ENCODE measurements around the gene MFF. TPM values are rescaled to one million over a fixed set of nuclear protein-coding genes. Genes with fewer than 3 reads are reported as not detected.

The MFF gene
- total RNA-seq, 1 donor, result 96.9 TPM

GRCh38 chr2:227390468-227391256 is 65.6 kb downstream of the MFF start:
- H3K4me3 ChIP-seq (ENCODE audit: low read depth, low read length), result no peak overlapping the region
- TF ChIP-seq, protein P1, sequence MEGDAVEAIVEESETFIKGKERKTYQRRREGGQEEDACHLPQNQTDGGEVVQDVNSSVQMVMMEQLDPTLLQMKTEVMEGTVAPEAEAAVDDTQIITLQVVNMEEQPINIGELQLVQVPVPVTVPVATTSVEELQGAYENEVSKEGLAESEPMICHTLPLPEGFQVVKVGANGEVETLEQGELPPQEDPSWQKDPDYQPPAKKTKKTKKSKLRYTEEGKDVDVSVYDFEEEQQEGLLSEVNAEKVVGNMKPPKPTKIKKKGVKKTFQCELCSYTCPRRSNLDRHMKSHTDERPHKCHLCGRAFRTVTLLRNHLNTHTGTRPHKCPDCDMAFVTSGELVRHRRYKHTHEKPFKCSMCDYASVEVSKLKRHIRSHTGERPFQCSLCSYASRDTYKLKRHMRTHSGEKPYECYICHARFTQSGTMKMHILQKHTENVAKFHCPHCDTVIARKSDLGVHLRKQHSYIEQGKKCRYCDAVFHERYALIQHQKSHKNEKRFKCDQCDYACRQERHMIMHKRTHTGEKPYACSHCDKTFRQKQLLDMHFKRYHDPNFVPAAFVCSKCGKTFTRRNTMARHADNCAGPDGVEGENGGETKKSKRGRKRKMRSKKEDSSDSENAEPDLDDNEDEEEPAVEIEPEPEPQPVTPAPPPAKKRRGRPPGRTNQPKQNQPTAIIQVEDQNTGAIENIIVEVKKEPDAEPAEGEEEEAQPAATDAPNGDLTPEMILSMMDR (IDR thresholded peaks at IDR 0.05; ENCODE audit: insufficient read depth, low read length), result no peak
- DNase-seq (ENCODE audit: low read depth), result no peak

- DNase-seq (ENCODE audit: low read depth), result no peak
- TF ChIP-seq, protein P1 (IDR thresholded peaks at IDR 0.05; ENCODE audit: insufficient read depth, low read length), result no peak
Observed at GRCh38 chr2:227394401-227394800, 69.3 kb downstream of the MFF start.

GRCh38 chr2:227395556-227395955 is 70.5 kb downstream of the MFF start:
- H3K4me3 ChIP-seq (ENCODE audit: low read depth, low read length), result no peak overlapping the region
- DNase-seq (ENCODE audit: low read depth), result no peak
- TF ChIP-seq, protein P1 (IDR thresholded peaks at IDR 0.05; ENCODE audit: insufficient read depth, low read length), result no peak

More at GRCh38 chr2:227394401-227394800, 69.3 kb downstream of the MFF start:
- no peak overlapping the region for H3K4me3 ChIP-seq (ENCODE audit: low read depth, low read length)

DNA sequence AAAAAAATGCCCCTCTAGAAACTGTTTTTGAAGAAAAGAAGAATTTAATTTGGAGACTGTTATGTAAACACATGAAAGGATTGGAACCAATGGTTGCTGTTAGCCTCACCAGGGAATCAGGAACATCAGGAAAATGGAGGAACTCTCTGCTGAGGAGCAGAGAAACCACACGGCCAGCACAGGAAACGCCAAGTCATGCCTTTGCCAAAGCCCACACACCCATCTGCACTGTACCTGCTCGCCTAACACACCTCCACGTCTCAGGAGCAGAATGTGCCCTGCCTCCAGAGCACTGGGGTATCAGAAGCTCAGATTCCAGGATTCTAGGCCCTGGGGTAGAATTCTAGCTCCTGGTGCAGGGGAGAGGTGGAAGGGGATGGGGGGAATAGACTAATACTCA is 72.5 kb downstream of the MFF start:
- H3K4me3 ChIP-seq (ENCODE audit: low read depth, low read length), result no peak overlapping the region
- TF ChIP-seq, protein P1 (IDR thresholded peaks at IDR 0.05; ENCODE audit: insufficient read depth, low read length), result no peak
- no peak for DNase-seq (ENCODE audit: low read depth)

DNA sequence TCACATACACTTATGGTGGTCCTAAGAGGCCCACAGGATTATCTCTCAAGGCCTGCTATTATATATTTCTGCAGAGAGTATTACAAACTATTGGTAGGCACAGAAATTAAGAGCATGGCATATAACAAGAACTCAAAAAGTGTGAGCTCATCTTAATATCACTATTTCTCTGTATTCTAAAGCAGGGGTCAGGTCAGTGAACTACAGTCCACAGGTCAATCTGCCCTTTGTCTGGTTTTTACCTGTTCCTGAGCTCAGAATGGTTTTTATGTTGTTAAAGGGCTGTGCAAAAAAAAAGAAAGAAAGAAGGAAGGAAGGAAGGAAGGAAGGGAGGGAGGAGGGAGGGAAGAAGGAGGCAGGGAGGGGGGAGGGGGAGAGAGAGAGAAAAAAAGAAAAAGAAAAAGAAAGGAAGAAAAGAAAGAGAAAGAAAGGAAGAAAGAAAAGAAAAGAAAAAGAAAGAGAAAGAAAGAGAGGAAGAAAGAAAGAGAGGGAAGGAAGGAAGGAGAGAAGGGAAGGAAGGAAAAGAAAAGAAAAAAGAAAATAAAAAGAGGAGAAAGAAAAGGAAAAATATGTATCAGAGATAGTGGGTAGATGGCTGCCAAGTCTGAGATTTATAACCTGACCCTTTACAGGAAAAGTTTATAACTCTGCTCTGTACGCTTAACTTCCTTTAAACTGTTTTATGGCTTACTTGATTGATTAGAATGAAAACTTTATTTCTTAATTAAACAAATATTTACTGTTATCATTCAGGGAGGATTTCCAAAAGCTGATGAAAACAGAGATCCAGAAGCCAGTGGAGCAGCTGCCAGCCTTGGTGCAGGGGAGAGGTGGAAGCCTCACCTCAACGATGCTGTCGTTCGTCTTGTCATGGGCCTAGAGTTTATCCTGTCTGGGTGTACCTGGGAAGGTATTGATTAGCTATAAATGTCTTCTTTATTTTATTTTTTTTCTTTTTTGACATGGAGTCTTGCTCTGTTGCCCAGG is 73.9 kb downstream of the MFF start:
- TF ChIP-seq, protein P1 (IDR thresholded peaks at IDR 0.05; ENCODE audit: insufficient read depth, low read length), result no peak
- H3K4me3 ChIP-seq (ENCODE audit: low read depth, low read length), result no peak overlapping the region
- DNase-seq (ENCODE audit: low read depth), result no peak

DNA sequence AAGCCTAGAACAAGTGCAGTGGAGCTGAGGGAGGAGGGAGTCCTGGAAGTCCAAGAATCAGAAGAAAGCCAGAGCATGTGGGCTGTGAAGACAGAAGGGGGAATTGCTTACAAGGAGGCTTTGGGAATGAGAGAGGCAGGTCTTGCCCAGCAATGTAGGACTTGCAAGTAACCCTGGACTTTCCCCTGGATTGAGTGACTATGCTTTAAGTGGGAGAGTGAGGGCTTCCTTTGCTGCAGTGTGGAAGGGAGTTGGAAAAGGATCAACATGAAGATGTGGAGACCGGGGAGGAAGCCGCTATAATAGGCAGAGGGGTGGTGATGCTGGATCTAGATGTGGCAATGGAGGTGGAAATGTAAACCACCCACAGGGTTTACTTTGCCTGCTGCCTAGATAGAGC is 76.5 kb downstream of the MFF start:
- TF ChIP-seq, protein P1 (IDR thresholded peaks at IDR 0.05; ENCODE audit: insufficient read depth, low read length), result no peak
- no peak for DNase-seq (ENCODE audit: low read depth)
- no peak overlapping the region for H3K4me3 ChIP-seq (ENCODE audit: low read depth, low read length)

Measured in fibroblast of the aortic adventitia (primary cell).